Measurements from ENCODE around the gene AP1G2. TPM values are rescaled to one million over a fixed set of nuclear protein-coding genes. Genes with fewer than 3 reads are reported as not detected.
"Not testable (repeated sequence)": the region's sequence is repeated elsewhere in the genome, so short reads cannot be mapped to it uniquely, and the experiment has no call there.

Gene AP1G2
- total RNA-seq, 1 donor from 2014 or later: 156 TPM

DNA sequence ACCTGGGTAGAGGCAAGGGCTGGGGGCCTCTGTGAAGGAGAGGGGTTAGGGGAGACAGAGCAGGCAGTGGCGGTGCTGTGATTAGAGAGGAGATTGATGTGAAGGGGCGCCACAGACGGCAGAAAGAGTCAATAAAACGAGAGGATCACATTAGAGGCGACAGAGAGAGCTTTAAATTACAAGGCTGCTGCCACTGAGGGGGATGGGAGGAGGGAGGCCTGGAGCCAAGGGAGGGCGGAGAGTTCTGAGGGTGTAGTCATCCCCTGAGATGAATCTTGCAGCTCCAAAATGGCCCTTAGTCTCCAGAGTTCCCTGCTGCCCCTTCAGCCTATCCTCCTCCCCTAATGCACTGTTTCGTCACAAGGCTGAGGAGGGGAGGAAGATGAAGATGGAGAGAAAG, 28.8 kb downstream of the AP1G2 start:
- TF ChIP-seq, protein P1, sequence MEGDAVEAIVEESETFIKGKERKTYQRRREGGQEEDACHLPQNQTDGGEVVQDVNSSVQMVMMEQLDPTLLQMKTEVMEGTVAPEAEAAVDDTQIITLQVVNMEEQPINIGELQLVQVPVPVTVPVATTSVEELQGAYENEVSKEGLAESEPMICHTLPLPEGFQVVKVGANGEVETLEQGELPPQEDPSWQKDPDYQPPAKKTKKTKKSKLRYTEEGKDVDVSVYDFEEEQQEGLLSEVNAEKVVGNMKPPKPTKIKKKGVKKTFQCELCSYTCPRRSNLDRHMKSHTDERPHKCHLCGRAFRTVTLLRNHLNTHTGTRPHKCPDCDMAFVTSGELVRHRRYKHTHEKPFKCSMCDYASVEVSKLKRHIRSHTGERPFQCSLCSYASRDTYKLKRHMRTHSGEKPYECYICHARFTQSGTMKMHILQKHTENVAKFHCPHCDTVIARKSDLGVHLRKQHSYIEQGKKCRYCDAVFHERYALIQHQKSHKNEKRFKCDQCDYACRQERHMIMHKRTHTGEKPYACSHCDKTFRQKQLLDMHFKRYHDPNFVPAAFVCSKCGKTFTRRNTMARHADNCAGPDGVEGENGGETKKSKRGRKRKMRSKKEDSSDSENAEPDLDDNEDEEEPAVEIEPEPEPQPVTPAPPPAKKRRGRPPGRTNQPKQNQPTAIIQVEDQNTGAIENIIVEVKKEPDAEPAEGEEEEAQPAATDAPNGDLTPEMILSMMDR (conservative IDR thresholded peaks at IDR 0.05): no peak
- Mint-ChIP-seq H3K27ac (no peak overlapping the region), H3K4me3 (no peak overlapping the region), H3K9me3 (no peaks in the 10 kb centered on the region), H3K4me1 (ENCODE audit: unreplicated experiment) (peaks cover 17% of the 10 kb centered on the region), H3K27me3 (no peaks in the 10 kb centered on the region), H3K36me3 (peaks cover 9% of the 10 kb centered on the region)
- no peak for DNase-seq (ENCODE audit: extremely low spot score, unreplicated experiment)

DNA sequence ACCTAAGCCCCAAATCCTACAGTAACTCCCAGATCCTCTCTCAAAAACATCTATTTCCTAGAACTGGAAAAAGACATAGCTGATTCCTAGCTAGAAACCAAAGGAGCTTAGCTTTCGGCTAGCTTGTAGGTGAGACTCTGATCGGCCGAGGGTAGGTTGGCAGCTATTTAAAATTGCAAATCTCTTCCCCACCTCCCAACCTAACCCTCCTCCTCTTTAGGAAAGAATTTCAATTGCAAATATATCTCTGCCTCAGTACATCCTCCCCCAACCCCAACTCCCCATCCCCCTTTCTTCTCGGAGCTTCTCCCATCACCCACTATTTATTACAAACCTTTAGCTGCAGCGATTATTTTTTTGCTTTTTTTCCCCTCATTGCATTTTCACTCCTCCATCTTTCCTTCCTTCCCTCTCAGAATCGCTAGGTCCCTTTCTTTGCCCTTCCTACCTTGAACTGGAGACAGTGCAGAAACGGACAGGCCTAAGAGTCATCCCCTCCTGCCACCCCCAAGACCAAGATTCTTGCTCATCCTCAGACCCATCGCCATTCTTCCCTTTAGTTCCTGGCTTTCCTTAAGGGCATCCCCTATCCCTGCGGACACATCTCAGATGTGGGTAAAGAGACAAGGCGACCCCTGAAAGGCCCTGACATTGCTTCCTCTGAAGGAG, 29.4 kb downstream of the AP1G2 start:
- Mint-ChIP-seq H3K36me3 (peaks cover 6% of the 10 kb centered on the region), H3K4me1 (ENCODE audit: unreplicated experiment) (peaks cover 17% of the 10 kb centered on the region), H3K4me3 (no peak overlapping the region), H3K27me3 (no peaks in the 10 kb centered on the region), H3K27ac (no peak overlapping the region), H3K9me3 (no peaks in the 10 kb centered on the region)
- TF ChIP-seq, protein P1 (conservative IDR thresholded peaks at IDR 0.05): no peak
- no peak for DNase-seq (ENCODE audit: extremely low spot score, unreplicated experiment)

DNA sequence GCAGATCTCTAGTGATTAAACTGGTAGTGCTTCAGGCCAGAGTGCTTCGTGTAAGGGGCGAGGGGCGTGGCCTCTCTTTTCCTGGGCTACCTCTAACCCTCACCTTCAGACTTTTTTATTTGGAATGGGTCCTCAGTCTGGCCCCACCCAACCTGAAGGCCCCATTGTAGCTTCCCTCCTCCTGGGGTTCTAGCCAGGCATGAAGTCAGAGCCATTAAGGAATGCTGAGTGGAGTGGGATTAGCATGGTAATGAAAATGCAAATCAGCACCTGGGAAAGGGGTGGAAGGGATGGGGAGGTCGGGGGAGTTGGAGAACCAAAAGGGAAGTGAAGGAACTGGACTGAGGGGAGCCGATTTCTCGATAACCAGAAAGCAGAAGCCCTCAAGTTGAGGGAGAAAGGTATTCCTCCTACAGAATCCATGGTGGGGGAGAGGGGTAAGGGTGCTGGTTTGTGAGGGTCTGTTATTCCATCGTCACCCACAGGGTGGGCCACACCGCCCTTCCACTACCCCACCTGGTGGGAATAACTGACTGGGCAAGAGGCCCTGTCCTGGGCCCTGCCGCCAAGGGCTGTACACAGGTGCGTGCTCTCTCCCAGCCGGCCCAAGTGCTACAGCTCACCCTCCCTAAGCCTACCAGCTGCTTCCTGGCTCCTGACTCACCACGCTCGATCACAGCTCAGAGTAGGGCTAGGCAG, 30.1 kb downstream of the AP1G2 start:
- Mint-ChIP-seq H3K9me3 (no peaks in the 10 kb centered on the region), H3K27me3 (no peaks in the 10 kb centered on the region), H3K27ac (no peak overlapping the region), H3K36me3 (peaks cover 5% of the 10 kb centered on the region), H3K4me1 (ENCODE audit: unreplicated experiment) (peaks cover 17% of the 10 kb centered on the region), H3K4me3 (no peak overlapping the region)
- no peak for DNase-seq (ENCODE audit: extremely low spot score, unreplicated experiment)
- TF ChIP-seq, protein P1 (conservative IDR thresholded peaks at IDR 0.05): no peak

DNA sequence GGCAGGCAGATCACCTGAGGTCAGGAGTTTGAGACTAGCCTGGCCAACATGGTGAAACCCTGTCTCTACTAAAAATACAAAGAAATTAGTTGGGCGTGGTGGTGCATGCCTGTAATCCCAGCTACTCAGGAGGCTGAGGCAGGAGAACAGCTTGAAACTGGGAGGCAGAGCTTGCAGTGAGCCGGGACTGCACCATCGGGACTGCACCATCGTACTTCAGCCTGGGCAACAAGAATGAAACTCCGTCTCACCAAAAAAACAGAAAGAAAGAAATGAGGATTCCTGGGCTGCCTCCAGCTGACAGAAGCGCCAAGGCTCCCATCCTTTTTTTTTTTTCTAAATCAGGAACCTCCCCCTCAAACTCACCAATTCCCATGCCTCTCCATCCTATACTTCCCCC, 30.7 kb downstream of the AP1G2 start:
- H3K9me3 Mint-ChIP-seq; H3K27me3 Mint-ChIP-seq; DNase-seq (ENCODE audit: extremely low spot score, unreplicated experiment); H3K27ac Mint-ChIP-seq; H3K36me3 Mint-ChIP-seq; H3K4me3 Mint-ChIP-seq: not testable (repeated sequence)
- peaks cover 17% of the 10 kb centered on the region for H3K4me1 Mint-ChIP-seq (ENCODE audit: unreplicated experiment)

DNA sequence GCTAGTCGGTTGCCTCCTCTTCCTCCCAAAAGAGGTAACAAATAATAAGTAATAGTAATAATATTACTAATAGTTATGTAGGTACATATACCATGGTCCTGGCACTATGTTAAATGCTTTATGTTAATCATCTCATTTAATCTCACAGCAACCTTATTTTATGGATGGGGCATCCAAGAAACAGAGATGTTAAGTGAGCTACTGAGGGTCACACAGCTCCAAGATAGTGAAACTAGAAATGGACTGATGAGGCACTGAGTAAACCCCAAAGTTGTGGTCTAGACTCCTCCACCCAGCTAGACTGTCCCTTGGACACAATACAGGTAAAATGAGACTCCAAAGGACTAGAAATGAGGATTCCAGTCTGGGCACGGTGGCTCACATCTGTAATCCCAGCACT, 31.1 kb downstream of the AP1G2 start:
- Mint-ChIP-seq H3K27ac (no peak overlapping the region), H3K4me1 (ENCODE audit: unreplicated experiment) (peaks cover 17% of the 10 kb centered on the region), H3K36me3 (no peaks in the 10 kb centered on the region), H3K9me3 (no peaks in the 10 kb centered on the region), H3K4me3 (no peak overlapping the region), H3K27me3 (no peaks in the 10 kb centered on the region)
- DNase-seq (ENCODE audit: extremely low spot score, unreplicated experiment): no peak
- TF ChIP-seq, protein P1 (conservative IDR thresholded peaks at IDR 0.05): no peak

DNA sequence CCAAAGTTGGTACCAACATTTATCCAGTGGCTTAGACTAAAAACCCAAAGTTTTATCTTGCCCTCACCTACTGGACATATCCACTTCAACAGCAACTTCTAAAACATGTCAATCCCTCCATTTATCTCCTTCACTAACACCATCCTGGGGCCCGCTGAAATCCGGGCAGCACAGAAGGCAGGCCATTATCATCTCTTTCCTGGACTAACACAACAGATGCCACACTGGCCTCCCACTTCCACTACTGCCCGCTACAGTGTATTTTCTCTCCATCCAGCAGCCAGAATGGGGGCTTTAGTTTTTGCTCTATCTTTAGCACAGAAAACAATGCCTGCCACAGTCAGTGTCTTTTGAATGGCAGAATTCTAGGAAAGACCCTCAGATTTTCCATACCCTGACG, 31.6 kb downstream of the AP1G2 start:
- Mint-ChIP-seq H3K4me3 (no peak overlapping the region), H3K27ac (no peak overlapping the region), H3K27me3 (no peaks in the 10 kb centered on the region), H3K4me1 (ENCODE audit: unreplicated experiment) (peaks cover 17% of the 10 kb centered on the region), H3K36me3 (no peaks in the 10 kb centered on the region), H3K9me3 (no peaks in the 10 kb centered on the region)
- DNase-seq (ENCODE audit: extremely low spot score, unreplicated experiment): no peak
- TF ChIP-seq, protein P1 (conservative IDR thresholded peaks at IDR 0.05): no peak

Data from type B pancreatic cell (in vitro differentiated cells).